GM10266 (cell line): ENCODE measurements around the gene DCHS2.

Experiments used
- DNase-seq: peaks from one replicate; pipeline ENCODE4 v3.0.0; 2012; ENCODE audit errors: extremely low spot score
- CTCF ChIP-seq: IDR thresholded peaks from 2 replicates; pipeline ENCODE4 v1.5.1; 2012; ENCODE audit warnings: mild to moderate bottlenecking, low read depth; ENCODE audit not compliant: control insufficient read depth, insufficient read depth; ENCODE audit errors: missing control alignments

Gene DCHS2

GRCh38 chr4:154465085-154465484 is 26.5 kb downstream of the DCHS2 start:
- no peak for TF ChIP-seq CTCF
- DNase-seq = no peak

GRCh38 chr4:154464654-154465053 is 26.9 kb downstream of the DCHS2 start:
- DNase-seq = no peak
- no peak for TF ChIP-seq CTCF

- TF ChIP-seq CTCF = no peak
- no peak for DNase-seq
Observed at GRCh38 chr4:154462081-154462810, 29.4 kb downstream of the DCHS2 start.

- TF ChIP-seq CTCF = no peak
- DNase-seq = no peak
Observed at GRCh38 chr4:154457471-154457870, 34.1 kb downstream of the DCHS2 start.

- DNase-seq = no peak
- TF ChIP-seq CTCF = no peak
Observed at GRCh38 chr4:154456889-154457288, 34.7 kb downstream of the DCHS2 start.

- no peak for DNase-seq
Observed at GRCh38 chr4:154456240-154456639, 35.4 kb downstream of the DCHS2 start.

More at GRCh38 chr4:154456240-154456639, 35.4 kb downstream of the DCHS2 start:
- TF ChIP-seq CTCF = no peak
